GM18873 (cell line): ENCODE measurements around the gene CACNA2D2.

ENCODE experiments used
- ATAC-seq: cut with Tn5 transposase; IDR thresholded peaks from one replicate; pipeline ENCODE4 v1.9.1; 2021; ENCODE audit warnings: mild to moderate bottlenecking, moderate library complexity, moderate number of reproducible peaks; ENCODE audit not compliant: unreplicated experiment, low FRiP score

CACNA2D2 gene

DNA sequence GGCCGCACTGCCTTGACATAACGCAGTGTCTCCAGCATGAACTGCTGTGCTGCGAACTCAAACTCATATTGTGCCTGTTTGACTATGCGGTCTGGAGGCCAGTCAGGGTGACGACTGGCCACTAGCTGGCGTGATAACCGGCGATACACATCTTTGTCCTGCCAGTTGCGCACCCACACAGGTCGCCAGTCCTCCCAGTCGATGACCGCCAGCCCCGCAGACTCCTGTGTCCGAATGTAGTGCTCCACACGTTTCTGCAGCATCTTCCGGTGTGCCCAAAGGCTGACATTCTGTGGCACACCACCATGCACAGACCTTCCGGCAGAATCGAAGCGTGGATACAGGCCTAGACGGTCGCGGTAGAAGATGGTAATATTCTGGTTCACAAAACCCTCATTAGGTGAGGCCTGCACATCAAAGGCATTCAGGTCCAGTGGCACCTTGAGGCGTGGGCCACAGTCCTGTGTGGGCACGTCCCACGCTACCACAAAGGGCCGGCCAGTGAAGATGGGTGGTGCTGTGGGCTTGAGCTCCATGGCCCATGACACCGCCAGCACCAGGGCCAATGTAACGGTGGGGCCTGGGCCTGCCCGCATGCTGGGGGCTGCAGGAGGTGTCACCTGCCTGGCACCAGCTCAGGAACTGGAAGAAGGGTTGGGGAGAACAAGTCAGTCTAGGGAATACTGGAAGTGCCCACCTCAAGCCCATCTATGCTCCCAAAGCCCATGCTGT lies 183.4 kb downstream of the CACNA2D2 start:
- no peak for ATAC-seq

DNA sequence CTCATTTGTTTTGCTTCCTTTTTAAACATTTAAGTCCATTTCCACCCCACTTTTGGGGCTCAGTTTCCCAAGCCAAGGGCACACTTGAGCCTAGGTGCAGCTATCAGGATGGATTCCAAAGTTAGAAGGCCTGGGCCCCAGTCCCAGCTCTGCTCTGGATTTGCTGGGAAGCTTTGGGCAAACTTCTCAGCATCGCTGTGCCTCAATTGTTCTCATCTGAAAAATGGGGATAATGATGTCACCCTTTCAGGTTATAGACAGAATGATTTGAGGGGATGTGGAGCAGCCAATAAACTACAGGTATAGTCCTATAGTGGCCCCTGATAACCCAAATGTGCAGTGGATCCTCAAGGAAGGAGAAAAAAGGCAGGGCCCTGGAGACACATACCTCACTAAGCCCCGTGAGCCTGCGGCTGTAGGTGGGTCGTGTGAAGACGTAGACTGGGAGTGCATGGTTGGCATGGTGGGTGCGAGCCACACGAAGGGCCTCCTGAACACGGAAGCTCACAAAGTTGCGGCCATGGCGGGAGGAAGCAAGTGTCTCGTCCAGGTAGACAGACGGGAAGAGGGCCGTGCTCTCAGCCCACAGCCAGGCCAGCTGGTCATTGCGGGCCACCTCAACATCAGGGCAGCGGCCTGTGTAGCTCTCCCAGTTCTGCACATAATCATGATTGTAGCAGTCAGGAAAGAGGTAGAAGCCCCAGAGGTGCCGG lies 184.1 kb downstream of the CACNA2D2 start:
- ATAC-seq, result no peak

DNA sequence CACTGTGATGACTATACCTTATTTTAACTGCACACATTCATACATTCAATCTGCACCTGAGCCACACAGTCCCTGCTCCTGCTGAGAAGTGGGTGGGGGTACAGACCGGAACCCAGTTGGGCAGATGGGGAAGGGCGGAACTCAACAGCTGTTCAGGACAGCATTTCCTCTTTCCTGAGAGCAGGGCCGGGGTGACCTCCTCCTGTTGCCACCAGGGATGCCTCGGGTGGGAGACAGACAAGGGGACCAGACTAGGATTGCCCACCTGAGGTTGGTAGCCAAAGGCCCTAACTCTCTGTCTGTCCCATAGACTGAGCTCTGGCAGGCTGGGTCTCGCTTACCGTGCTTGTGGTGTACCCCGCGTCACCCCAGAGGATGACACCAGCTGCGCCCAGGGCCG lies 184.8 kb downstream of the CACNA2D2 start:
- no peak for ATAC-seq

DNA sequence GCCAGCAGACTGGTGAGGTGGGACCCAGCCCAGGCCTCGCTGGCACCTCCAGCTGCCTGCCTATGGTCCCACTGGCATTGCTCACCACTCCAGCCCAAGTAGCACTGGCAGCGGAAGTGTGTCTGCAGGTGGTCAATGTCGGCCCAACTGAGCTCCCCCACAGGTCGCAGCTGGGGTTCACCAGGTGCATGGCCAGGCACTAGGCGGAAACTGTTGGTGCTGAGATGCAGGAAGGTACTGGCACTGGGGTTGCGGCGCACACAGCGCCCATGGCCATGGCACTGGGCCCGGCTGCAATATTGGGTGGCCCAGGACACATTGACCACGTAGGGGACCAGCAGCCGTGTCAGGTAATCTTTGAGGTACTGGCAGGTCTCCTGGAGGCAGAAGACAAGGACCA lies 185.3 kb downstream of the CACNA2D2 start:
- no peak for ATAC-seq

DNA sequence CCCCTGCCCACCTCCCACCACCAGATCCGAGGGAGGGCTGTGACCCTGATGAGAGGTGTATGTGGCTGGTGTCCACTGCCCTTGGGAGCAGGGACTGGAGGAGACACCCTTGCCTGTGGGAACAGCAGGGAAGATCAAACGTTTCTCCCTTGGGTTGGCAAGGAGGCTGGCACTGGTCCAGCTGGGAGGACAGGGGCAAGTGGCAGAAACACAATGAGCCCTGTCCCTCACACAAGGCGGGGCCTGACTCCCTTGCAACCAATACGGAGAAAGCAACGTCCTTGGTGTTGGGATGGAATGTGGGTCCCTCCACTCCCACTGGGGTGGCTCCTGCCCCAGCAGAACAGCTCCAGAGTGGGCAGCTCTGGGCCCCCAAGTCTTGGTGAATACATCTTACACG lies 186.1 kb downstream of the CACNA2D2 start:
- ATAC-seq, result no peak

DNA sequence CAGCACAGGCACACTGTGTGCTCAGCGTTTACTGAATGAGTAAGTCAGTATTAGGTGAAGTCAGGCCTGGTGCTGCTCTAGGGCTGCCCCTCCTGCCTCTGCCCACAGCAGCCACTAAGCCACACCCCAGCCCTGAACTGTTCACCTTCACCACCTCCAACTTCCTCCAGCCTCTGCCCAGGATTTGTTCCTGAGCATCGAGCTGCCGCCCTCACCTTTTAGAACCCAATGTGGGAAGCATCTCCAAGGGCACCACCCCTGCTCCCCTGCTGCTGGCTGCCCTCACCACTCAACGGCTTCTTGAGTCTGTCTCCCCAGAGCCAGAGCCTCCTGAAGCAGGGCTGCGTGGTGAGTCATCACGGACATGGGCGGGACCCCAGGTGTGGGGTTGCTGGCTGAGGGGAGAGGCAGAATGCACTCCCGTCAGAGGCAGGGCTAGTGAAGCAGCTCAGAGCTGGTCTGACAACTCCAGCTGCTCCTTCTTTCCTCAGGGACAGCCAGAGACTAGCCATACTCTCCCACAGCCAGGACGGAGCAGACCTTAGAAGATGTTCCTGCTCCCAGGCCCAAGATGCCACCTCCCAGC lies 186.7 kb downstream of the CACNA2D2 start:
- ATAC-seq, result no peak

DNA sequence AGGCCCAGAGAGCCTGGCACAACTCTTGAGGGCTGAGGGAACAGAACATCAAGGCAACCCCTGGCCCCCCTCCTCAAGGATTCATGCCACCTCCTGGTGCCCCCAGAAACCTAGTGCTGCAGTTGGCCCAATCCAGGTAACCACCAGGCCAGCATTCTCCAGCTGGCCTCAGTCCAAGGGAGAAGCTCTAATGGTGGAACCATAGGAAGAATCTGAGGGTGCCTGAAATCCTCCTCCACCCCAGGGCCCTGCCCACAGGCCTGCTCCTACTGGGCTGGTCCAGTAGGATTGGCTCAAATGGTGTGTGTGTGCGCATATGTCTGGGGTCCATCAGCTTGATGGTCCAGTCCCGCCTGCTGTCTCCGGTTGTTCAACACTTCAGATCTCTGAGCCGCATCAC lies 188.6 kb downstream of the CACNA2D2 start:
- no peak for ATAC-seq

DNA sequence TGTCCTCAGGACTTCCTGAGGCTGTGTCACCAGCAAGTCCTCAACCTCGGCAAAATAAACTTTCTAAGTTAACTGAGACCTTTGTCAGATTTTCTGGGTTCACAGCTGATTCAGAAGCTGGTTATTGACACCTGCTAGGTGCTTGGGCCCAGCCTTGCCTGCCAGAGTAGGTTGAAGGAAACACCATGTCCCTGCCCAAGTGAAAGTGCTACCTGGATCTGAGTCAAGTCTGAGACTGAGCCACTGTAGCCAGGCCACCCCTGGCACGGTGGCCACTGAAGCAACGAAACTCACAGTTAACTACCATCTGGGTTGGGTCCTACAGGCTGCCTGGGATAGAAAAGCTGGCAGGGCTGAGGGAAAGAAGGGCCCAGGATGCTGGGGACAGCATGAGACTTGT lies 189.1 kb downstream of the CACNA2D2 start:
- no peak for ATAC-seq
